Kidney (tissue), 14 donors: Measurements from ENCODE around the gene REL. TPM values are rescaled to one million over a fixed set of nuclear protein-coding genes. Genes with fewer than 3 reads are reported as not detected.
A peak's percentile ranks its signal among the peaks of the same experiment; 100 is the strongest.

ENCODE experiments used
- DNase-seq, 5 donors: peaks; one replicate each; pipeline ENCODE4 v3.0.0-alpha.2; 2013 to 2020
- FAIRE-seq: peaks from 2 replicates; lab custom pipeline; 2012; peaks lifted over from hg19 to GRCh38; lab: Jason Lieb, UNC
- H3K27ac ChIP-seq, 2 donors: one replicate each; pipeline ENCODE4 v1.7.0; 2013; ENCODE audit warnings: low read depth in 2 of 2, low read length in 2 of 2, inconsistent platforms in 1 of 2
- H3K27me3 ChIP-seq: one replicate; pipeline ENCODE4 v1.7.1; 2013; ENCODE audit warnings: low read length, inconsistent platforms; ENCODE audit not compliant: control insufficient read depth, insufficient read depth
- H3K36me3 ChIP-seq, 3 donors: one replicate each; pipeline versions ENCODE4 v1.7.0 to v1.7.1; 2013; ENCODE audit warnings: low read length in 3 of 3, control low read depth in 1 of 3, inconsistent platforms in 1 of 3; ENCODE audit not compliant: insufficient read depth in 3 of 3, control insufficient read depth in 2 of 3
- H3K4me1 ChIP-seq, 3 donors: one replicate each; pipeline versions ENCODE4 v1.7.0 to v1.7.1; 2013; ENCODE audit warnings: low read length in 3 of 3, inconsistent platforms in 1 of 3, low read depth in 1 of 3; ENCODE audit not compliant: control insufficient read depth in 2 of 3, insufficient read depth in 2 of 3
- H3K4me3 ChIP-seq, 3 donors: one replicate each; pipeline versions ENCODE4 v1.7.0 to v1.8.1; 2013; ENCODE audit warnings: low read length in 3 of 3, control low read depth in 1 of 3, inconsistent platforms in 1 of 3
- H3K9ac ChIP-seq, 3 donors: one replicate each; pipeline versions ENCODE4 v1.7.0 to v1.7.1; 2013; ENCODE audit warnings: low read length in 3 of 3, control low read depth in 1 of 3, inconsistent platforms in 1 of 3
- H3K9me3 ChIP-seq, 3 donors: one replicate each; pipeline versions ENCODE4 v1.7.0 to v1.7.1; 2013; ENCODE audit warnings: low read length in 3 of 3, control low read depth in 1 of 3, inconsistent platforms in 1 of 3; ENCODE audit not compliant: control insufficient read depth in 2 of 3, insufficient read depth in 1 of 3
- CTCF ChIP-seq: IDR thresholded peaks from 3 replicates; pipeline ENCODE4 v1.5.1; 2012; ENCODE audit warnings: mild to moderate bottlenecking, moderate library complexity, borderline replicate concordance; ENCODE audit not compliant: insufficient read depth; ENCODE audit errors: extremely low read depth
- intact Hi-C: fragments of 100-400 bp; cut with DNase I; formaldehyde crosslinking; loops from one replicate; pipeline ENCODE4 v1.11.1; 2022
- polyA plus RNA-seq: library from polyadenylated mRNA; stranded (reverse); fragments of 350-450 nt; fragmentation: Illumina TruSeq; extraction: RNeasy Lipid Tissue Mini Kit (QIAGEN cat#74804); gene quantifications from one replicate; pipeline ENCODE4 v1.2.3, GENCODE V29; 2014; ENCODE audit warnings: low read depth, low replicate concordance; ENCODE audit not compliant: insufficient read depth
- total RNA-seq: library from RNA; stranded (reverse); fragmentation: NEBNext Ultra II Directional; extraction: Animal tissue kit (Norgen Biotek cat#: 25700); gene quantifications from one replicate; pipeline ENCODE4 v1.2.1, GENCODE V29; 2021
- donor health status: control.
- donor health status: control.
- donor health status: control.
- donor health status: control.
- donor health status: control.
- donor health status: DM: yes; HTN: yes; CAD: no.
- donor health status: Normal renal cell carcinoma (clear cell type).

REL gene
- total and polyA plus RNA-seq, 2 donors from 2014 or later, result 0.43 to 21.8 TPM

DNA sequence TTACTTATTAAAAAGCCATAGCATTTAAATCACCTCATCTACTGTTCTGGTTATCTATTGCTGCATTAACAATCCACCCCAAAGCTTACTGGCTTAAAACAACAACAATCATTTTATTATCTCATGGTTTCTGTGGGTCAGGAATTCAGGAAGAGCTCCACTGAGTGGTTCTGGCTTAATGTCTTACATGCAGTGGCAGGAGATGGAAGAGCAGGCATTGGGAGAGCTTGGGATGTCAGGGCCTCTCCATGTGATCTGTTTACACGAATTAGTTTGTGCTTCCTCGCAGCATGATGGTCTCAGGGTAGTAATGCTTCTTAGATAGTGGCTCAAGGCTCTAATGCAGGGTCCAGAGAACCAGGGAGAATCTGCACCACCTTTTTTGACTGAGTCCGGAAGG is 14.4 kb upstream of the REL start:
- H3K4me1 ChIP-seq, result no peaks in the 10 kb centered on the region
- H3K36me3 ChIP-seq, result no peaks in the 10 kb centered on the region
- no peaks in the 10 kb centered on the region for H3K27me3 ChIP-seq
- FAIRE-seq (no peak), DNase-seq (no peak)
- H3K9ac ChIP-seq, result no peak overlapping the region
- H3K9me3 ChIP-seq, result no peaks in the 10 kb centered on the region
- no peak overlapping the region for H3K4me3 ChIP-seq
- H3K27ac ChIP-seq, result no peak overlapping the region
- intact Hi-C loops, result no loop called here
- no peak for TF ChIP-seq CTCF

DNA sequence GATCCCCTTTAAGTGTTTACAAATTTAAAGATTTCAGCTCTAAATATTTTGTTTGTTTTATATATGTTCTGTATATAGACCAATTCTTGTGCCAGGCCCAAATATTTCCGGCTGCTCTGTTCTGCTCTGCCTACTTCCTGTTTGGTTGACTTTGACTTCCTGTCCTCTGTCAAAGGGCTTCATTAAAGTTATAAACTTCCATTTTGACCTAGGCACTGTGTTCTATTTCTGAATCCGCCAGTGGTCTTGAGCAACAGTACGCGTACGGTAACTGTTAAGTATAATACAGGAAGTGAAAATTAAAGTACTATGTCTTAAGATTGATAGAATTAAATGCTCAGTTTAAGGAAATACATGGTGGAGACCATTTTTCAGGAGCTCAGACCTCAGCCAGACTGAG is 13.5 kb upstream of the REL start:
- H3K27ac ChIP-seq, result peak overlapping the region in 1 of 2 donors; percentile 5
- no peak for TF ChIP-seq CTCF
- H3K27me3 ChIP-seq, result no peaks in the 10 kb centered on the region
- no peak overlapping the region for H3K9ac ChIP-seq
- FAIRE-seq (peak; percentile 23), DNase-seq (peak in 1 of 5 donors; percentile 27)
- H3K4me1 ChIP-seq, result no peaks in the 10 kb centered on the region
- no peak overlapping the region for H3K4me3 ChIP-seq
- intact Hi-C loops, result no loop called here
- no peaks in the 10 kb centered on the region for H3K36me3 ChIP-seq
- no peaks in the 10 kb centered on the region for H3K9me3 ChIP-seq

DNA sequence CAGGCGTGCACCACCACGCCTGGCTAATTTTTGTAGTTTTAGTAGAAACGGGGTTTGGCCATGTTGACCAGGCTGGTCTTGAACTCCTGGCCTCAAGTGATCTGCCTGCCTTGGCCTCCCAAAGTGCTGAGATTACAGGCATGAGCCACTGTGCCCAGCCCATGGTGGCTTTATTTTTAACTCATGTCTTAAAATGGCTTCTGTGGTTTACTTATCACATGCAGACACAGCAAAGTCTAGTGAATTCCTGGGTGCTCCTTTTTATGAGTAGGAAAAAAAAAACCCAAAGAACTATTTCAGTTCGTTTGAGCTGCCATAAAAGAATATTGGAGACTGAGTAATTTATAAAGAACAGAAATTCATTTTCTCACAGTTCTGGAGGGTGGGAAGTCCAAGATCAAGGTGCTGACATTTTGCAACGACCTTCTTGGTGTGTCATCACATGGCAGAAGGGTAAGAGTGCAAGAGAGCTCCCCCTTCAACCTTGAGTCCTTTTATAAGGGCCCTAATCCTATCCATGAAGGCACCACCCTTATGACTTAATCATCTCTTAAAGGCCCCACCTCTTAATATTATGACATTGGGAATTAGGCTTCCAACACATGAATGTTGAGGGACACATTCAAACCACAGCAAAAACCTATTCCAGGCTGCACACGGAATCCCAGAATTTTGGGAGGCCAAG is 12.6 kb upstream of the REL start:
- no peaks in the 10 kb centered on the region for H3K9me3 ChIP-seq
- H3K4me3 ChIP-seq, result no peak overlapping the region
- no peak for FAIRE-seq
- H3K36me3 ChIP-seq, result no peaks in the 10 kb centered on the region
- no peak for TF ChIP-seq CTCF
- no peak overlapping the region for H3K9ac ChIP-seq
- no peak overlapping the region for H3K27ac ChIP-seq
- H3K27me3 ChIP-seq, result no peaks in the 10 kb centered on the region
- intact Hi-C loops, result no loop called here
- no peak for DNase-seq
- H3K4me1 ChIP-seq, result no peaks in the 10 kb centered on the region
